ENCODE measurements around the gene STK16. TPM values are rescaled to one million over a fixed set of nuclear protein-coding genes. Genes with fewer than 3 reads are reported as not detected.

The STK16 gene
- total RNA-seq, 1 donor from 2014 or later = 16.3 TPM

DNA sequence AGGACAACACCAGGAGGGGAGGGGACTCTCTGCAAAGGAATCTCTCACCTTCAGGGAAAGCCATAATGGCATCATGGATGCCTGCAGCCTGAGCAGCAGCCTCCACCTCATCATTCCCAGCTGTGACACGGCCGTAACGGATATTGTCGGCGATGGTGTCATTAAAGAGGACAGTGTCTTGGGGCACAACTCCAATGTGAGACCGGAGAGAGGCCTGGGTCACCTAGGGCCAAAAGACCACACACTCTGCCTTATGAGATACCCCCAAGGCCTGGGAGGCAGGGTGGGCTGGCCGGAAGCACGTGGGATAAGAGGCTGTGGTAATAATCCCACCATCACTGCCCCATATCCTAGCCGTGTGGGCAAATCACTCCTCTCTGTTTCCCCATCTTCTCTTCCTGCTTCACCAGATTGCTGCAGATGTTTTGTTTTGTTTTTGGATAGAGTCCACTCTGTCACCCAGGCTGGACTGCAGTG lies 34.4 kb upstream of the STK16 start:
- intact Hi-C loops (cut with DNase I) = no loop called here
- no peak for DNase-seq (ENCODE audit: low spot score)

DNA sequence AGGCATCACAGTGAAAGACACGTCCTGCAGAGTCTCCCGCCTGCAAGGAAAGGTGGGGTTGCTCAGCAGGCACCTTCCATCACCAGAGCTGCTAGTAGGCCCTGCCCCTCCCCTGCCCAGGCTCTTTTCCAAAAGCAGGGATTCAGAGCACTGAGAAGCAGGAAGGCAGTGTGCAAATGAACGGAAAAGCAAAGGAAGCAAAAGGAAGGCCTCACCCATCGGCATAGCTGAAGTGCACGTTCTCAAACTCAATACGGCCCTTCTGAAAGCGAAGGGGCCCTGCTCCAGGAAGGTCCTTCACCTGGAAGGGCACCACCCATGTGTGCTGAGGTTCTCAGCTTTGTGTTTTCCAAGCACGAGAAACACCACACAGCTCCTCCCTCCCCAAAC lies 32.3 kb upstream of the STK16 start:
- DNase-seq (ENCODE audit: low spot score) = no peak
- intact Hi-C loops (cut with DNase I) = no loop called here

DNA sequence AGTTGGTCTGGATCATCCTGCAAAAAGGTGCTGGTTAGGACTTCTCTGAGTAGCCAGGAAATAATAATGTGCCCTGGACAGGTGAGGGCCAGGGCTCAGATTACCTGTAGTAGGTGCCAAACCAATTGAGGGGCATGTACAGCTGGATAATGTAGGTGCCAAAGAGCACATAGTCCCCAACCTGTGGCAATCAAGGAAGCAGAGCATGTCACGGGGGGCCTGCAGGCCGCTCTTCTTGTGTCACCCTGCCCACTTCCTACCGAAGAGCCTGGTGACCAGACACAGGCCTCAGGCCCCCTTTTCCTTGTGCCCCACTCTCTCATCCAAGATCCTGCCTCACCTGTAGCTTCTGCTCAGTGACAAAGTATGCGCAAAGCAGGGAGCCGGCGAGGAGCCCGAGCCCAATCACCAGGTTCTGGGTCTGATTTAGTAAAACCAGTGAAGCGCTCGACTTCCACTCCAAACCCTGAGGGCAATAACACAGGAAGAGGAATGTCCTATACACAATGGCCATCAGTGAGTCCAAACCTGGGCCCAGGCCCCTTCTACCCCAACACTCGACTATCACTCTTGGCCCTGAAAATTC lies 31.7 kb upstream of the STK16 start:
- intact Hi-C loops (cut with DNase I) = no loop called here
- DNase-seq (ENCODE audit: low spot score) = no peak

DNA sequence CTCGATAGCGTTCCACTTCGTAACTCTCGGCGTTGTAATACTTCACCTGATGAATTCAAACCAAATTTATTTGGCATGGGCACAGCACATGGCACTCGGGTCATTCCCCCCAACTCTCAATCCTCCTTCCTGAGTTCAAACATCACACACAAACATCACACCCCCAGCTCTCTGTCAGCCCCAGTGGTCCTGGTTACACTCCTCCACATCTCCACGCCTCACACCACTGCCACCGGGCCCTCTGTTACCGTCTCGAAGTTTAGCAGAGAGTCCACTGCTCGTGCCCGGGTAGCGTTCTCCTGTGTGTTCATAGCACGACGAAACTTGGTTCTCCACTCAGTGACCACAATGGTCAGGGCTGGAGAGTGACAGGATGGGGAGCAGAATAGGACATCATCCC lies 31.1 kb upstream of the STK16 start:
- intact Hi-C loops (cut with DNase I) = no loop called here
- DNase-seq (ENCODE audit: low spot score) = no peak

DNA sequence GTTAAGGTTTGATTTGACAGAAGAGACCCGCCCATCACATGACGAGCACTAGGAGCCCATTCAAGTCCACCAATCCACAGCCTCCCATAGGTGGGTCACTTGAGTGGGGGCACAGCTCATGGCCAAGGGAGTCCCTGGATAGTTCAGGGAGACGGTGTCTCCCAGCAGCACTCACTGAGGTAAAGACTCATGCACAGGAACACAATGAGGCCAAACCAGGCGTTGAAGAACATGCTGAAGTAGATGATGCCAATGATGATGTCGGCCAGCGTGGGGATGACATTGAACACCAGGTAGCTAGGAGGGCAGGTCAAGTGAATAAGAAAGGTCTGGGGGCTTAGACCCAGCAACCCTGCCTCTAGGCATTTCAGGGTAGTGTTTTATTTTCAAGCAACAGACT lies 30.5 kb upstream of the STK16 start:
- intact Hi-C loops (cut with DNase I) = no loop called here
- no peak for DNase-seq (ENCODE audit: low spot score)

DNA sequence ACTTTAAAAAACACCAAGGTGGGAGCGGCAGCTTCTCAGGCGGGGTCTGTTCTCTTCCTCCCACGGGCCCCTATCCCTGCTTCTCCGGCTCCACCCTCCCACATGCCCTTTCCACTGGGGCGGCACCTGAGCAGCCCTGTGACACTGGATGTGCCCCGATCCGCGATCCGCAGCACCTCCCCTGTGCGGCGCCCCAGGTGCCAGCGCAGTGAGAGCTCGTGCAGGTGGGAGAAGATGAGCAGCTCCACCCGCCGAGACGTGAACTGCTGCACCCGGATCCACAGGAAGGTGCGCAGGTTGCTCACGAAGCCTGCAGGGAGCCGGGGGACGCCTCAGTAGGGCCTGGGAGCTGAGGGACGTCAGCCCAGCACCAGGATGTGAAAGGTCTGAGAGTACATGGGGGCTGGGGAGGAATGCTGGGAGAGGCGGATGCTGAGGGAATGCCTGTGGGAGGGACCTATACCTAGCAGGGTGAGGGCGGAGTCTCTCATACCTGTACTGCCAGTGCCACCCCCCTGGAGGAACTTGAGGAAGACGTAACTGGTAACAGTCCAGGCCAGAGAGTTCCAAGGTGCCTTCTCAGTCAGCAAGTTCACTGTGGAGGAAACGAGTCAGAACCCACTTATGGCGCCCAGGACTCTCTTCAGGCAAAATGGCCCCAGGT lies 29.3 kb upstream of the STK16 start:
- intact Hi-C loops (cut with DNase I) = loop anchor here (2.0 kb wide), 1 partner anchor 37 kb away; the partner anchor contains the start of genes TUBA4A and TUBA4B
- DNase-seq (ENCODE audit: low spot score) = no peak

DNA sequence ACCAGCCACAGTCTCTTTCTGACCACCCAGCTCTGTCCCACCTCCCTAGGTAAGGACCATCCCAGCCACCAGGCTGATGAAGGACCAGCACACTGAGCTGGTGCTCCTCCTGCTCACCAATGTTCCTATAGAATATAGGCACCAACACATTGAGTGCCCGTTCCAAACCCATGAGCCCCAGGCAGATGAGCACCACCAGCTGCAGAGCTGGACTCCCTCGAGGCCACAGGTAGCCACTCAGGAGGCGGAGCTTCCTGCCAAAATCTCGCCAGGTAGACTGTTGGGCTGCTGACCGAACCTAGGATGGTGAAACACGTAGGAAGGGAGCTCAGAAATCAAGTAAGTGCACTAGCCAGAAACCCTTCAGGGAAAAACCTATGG lies 28.8 kb upstream of the STK16 start:
- intact Hi-C loops (cut with DNase I) = loop anchor here (2.0 kb wide), 1 partner anchor 36 kb away; the partner anchor contains the start of genes TUBA4A and TUBA4B
- no peak for DNase-seq (ENCODE audit: low spot score)

DNA sequence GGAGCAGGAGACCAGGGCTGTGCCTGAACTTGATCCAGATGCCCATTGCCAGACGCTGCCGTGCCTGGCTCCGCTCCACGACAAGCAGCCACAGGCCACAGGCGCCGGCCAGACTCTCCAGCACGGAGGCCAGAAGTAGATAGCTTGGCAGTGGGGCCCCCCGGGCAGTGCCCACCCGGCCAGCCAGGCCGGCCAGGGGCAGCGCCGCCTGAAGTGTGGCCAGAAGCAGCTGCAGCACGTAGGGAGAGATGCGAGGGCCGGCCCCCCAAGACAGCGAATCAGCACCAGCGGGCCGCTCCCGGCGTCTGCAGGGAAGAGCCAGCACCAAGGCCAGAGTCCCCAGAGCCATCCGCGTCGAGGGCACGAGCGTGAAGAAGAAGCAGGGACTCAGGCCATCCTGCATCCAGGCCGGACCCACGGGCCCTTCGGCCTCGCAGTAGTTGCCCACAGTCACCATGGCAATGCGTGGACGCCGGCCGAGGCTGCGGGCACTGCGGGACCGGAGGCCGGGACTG lies 27.0 kb upstream of the STK16 start:
- DNase-seq (ENCODE audit: low spot score) = peak; percentile 78
- intact Hi-C loops (cut with DNase I) = loop anchor here (1.0 to 2.0 kb wide), 2 partner anchors 11 to 39 kb away; partner anchors contain the start of genes ANKZF1, ATG9A and RETREG2

DNA sequence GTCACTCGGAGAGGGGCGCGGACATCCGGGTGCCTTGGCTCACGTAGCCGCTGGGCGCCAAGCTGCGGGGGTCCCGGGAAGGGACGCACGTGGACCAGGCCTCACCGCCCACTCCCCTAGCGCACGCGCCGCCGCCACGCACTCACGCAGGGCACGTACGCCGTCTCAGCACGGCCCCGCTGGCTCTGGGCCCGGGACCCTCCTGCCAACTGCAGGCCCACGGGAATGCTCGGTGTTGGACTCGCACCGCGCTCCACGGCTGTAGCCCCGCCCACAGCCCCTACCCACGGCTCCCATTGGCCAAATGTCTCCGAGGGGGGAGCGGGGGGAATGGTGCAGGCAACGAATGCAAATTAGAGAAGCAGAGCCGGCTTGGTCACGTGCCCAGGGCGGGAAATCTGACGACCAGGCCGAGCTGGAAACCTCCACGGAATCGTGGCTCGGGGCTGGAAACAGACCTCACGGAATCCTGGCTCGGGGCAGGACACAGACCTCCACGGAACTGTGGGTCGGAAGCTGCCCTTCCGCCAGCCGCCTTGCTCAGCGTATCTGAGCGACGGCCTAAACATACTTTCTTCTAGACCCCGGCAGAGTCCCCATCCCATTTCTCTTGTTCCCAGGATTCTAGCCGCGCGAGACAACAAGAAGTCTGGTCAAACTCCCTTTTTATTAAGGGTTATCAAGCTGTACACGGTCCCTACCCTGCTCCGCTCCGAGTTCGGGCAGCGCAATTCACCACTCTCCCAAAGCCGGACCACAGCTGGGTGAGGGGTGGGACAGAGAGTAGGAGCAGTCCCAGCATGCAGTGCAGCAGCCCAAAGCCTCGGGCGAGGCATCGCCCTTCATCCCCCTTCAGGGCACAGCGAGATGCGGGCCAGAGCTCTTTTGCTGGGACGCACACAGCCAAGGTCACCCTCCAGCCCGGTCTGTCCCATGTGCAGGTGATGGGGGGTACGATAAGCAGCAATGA lies 26.3 kb upstream of the STK16 start, which contains the start of gene ABCB6:
ABCB6 (minus strand) TSS at position 227 of the 970 bp plus-strand sequence. CDS start 285 bp downstream, outside the sequence.
- DNase-seq (ENCODE audit: low spot score) = peak; percentile 98
- intact Hi-C loops (cut with DNase I) = loop anchor here (1.0 to 2.0 kb wide), 2 partner anchors 10 to 40 kb away; partner anchors contain the start of genes ANKZF1, ATG9A and RETREG2

DNA sequence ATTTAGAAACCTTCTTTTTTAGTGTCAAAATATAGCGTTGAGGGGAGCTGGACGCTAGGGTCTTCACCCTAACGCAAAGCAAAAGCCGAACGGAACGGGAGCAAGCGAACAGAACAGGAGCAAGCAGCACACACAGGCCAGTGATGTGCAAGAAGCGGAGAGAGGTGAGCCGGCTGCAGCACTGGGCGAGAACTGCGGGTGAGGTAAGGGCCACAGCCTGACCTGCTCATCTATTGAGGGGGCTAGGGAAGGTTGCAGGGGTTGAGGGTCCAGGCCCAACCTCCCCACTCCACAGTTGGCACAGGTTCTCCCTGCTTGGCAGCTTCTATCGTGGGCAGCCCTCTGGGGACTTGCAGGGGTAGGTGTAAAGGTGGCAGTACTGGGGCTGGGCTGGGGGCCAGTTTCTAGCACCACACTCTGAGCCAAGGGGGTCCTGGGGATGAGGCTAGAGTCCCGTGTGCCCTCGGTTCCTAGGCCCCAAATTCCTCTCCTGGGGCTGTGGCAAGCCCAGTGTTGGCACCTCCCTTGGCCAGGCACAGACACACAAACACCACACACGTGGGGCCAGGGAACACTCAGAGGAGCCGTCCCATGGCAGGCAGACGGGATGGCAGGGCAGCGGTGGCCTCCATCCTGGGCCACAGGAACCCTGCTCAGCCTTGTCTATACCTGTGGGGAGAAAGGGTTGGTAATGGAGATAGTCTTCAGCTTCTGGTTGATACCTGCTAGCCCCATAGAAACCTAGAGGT lies 25.3 kb upstream of the STK16 start:
- DNase-seq (ENCODE audit: low spot score) = no peak
- intact Hi-C loops (cut with DNase I) = loop anchor here (2.0 kb wide), 1 partner anchor 41 kb away; the partner anchor contains the start of gene RETREG2

DNA sequence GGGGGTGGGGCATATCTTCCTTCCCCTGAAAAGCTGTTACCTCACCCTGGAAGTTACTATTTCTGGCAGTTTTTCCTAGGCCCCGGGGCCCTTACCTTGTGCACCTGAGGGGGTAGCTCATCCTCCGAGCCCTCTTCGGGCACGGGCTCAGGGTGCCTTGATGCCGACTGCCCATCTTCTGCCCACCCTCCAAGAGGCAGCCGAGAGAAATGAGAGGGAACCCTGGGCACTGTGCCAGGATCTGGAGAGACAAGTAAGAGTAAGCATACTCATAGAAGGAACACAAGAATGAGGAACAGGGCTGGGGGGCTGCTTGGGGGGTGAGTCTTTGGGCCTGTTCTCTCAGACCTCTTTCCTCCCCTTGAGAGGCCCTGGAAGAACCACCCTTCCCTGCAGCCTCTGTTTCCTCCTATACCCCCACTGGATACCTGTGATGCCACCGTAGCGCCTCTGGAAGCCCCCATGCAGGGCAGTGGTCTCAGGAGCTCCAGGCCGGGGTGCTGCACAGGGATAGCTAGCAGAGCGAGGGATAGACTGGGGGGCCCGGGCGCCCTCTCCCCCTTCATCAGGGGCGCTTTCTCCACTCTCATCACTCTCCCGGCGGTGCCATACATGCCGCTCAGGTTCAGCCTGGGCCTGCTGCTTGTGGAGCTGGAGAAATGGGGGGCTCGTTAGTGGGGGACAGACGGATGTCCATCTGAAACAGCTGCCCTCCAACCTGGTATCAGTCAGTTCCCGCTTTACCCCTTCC lies 24.5 kb upstream of the STK16 start:
- intact Hi-C loops (cut with DNase I) = no loop called here
- DNase-seq (ENCODE audit: low spot score) = no peak

DNA sequence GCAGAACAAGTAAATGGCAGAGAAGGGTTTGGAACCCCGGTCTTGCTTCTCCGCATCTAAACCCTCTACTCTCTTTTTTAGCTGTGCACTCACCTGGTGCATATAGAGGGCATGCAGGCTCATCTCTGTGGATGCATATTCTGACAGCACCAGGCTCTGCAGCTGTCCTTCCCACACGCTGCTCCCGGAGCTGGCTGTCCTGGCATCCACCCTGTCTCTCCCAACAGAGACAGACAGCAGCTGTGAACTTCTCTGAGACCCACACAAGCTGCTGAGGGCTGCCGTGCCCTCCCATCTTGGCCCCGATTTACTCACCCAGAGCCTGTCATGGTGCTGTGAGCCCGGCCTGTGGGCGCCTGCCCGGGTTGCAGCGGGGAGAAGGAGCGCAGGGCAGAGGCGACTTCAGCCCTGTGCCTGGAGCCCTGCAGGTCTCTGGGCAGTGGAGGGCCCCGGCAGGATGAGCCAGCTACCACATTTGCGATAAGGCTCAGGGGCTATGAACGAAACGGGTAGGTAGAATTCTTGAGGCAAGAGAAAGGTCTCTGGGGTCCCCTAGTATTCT lies 23.2 kb upstream of the STK16 start:
- intact Hi-C loops (cut with DNase I) = no loop called here
- DNase-seq (ENCODE audit: low spot score) = no peak

DNA sequence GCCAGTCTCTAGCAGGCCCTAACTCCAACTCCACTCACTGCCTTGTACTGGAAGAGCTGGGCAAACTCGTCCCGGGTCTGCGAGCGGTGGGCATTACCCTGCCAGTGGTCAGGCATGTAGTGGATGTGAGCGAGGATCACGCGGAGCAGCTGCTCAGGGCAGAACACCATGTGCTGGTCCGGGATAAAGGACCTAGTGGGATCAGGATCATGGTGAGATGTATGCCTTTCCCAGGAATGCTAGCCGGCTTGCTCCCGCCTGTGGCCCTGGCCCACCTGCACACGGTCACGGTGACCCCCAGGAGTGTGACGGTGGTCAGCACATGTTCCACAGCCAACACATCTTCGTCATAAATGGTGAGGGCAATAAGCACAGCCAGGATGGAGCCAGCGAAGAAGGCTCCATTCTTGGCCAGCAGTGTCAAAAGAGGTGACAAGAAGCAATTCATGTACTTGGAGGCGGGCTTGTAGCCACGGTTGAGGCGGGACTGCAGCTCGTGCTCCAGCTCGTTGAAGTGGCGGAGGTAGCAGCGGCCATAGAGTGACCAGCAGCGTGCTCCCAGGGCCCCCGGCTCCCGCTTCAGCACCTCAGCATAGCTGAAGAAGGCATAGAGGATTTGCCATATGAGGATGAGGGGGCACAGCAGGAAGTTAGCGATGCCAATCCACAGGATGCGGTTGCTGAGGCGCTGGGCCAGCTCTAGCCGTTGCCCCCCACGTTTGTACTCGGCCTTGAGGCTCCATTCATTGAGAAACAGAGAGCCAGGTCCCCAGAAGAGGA lies 21.3 kb upstream of the STK16 start:
- intact Hi-C loops (cut with DNase I) = no loop called here
- no peak for DNase-seq (ENCODE audit: low spot score)

DNA sequence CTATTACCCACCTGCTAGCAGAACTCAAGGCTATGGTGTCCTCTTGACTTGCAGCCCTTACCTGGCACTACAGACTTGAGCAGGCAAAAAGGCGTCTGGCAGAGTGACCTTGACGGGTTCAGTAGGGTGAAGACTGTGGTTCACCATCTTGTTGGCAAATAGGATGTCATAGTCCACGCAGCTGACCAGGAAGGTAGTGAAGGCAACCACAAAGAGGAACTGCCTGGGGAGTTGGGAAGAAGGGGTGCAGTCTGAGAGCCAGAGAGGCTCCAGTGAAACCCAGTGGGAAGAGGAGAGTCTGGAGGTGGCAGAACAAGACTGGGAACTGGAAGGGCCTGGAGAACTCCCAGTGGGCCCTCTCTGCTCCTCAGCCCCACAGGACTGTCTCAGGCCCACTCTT lies 19.9 kb upstream of the STK16 start:
- intact Hi-C loops (cut with DNase I) = loop anchor here (5.0 kb wide), 1 partner anchor 72 kb away; no protein-coding TSS in a partner anchor
- no peak for DNase-seq (ENCODE audit: low spot score)

DNA sequence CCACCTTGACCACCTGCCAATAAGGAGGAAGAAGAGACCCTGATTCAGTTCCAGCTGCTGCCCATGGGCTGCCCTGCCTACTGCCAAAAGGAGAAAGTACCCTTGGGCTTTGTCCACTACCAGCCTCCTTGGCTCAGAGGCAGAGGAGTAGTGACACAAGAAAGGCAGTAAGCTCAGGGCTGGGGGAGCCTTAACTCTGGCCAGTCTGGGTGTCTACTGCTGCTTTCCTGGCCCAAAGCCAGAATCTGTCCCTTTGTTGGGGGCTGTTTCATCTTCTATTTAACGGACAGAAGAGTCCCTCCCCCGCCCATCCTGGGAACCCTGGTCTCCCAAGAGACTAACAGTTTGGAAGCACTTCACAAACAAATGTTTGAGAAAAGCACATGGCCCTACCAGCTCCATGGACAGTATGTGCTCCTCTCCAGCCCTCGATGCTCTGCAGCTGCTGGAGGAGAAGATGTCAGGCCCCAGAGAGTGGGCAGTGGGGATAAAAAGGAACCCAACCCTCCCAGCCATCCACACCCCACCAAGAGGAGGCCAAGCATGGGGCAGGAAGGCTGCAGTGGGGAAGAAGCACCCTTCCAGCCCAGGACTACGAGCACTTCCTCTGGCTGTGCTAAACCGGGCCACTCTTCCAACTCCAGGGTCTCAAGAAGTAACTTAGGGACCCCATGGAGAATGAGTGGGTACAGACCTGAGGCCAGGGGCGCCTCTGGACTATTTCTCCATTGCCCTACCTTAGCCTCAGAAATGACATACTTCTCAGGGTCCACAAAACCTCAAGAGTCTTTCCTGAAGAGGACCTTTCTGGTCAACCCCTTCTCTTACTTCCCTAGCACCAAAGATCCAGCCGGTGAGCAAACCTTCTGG lies 17.0 kb upstream of the STK16 start:
- intact Hi-C loops (cut with DNase I) = loop anchor here (2.0 to 5.0 kb wide), 2 partner anchors 17 to 69 kb away; partner anchors contain the start of genes GLB1L and STK16
- no peak for DNase-seq (ENCODE audit: low spot score)

DNA sequence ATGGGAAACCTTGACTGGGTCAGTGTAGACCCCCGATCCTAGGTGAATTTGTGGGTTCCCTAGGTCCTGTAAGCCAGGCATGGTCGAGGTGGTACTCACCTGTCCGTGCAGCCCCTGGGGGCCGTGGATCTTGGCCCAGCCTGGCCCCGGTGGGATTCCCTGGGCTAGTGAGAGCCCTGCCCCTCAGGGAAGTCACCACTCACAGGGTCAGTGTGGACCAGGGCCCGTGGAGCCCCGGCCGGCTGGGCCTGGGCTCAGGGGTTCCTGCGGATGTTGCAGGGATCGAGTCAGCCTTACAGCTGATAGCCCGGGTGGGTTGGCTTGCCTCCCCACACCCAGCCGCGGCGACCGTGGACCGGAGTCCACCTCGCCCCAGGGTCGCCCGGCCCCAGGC lies 16.4 kb upstream of the STK16 start:
- intact Hi-C loops (cut with DNase I) = loop anchor here (1.0 to 5.0 kb wide), 3 partner anchors 11 to 68 kb away; partner anchors contain the start of genes ABCB6, GLB1L and STK16
- DNase-seq (ENCODE audit: low spot score) = no peak
